H54 (cell line): ENCODE measurements around the gene VAMP8.
A peak's percentile ranks its signal among the peaks of the same experiment; 100 is the strongest.

Experiments used
- DNase-seq: peaks from one replicate; pipeline ENCODE4 v3.0.0; 2011; ENCODE audit warnings: low spot score, mixed read lengths; ENCODE audit not compliant: insufficient read length
- FAIRE-seq: peaks from 3 replicates; lab custom pipeline; 2011; peaks lifted over from hg19 to GRCh38; lab: Jason Lieb, UNC
- POLR2A ChIP-seq: IDR thresholded peaks from 2 replicates; pipeline ENCODE4 v1.6.1; 2011; ENCODE audit warnings: low read depth, mild to moderate bottlenecking, low read length

VAMP8 gene

DNA sequence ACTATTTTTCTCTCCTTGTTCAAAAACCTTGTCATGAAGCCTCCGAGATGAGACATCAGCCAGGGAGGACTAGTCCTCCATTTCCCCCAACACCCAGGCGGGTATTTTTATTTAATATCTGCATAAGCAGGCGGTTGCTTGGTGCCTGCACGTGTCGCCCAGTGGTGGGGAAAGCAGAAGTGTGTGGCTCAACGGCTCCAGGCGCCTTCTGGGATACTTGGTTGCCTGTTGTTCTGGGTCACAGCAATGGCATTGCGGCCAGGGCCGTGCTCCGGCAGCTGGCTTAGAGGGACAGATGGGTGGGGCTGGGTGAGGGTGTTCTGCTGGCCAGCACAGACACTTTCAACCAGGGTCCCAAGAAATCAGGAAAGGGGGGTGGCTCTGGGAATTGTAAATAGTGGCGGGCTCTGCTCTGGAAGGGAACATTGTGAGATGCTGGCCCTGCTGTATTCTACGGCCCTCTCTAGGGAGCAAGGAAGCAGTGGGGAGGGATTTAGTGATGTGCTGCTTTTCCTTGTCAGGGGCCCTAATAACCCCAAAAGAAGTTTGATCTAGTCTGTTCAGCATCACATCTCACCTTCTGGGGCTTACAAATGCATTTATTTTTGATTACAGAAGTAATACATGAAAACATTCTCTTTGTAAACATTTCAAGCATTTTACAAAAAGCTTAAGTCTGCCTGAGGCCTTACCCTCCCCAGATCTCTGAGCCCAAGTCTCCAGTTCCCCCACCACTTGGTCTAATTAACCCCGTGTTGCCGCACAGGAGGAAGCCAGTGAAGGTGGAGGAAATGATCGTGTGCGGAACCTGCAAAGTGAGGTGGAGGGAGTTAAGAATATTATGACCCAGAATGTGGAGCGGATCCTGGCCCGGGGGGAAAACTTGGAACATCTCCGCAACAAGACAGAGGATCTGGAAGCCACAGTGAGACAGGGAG is 1.1 kb downstream of the VAMP8 start:
- no peak for FAIRE-seq
- TF ChIP-seq POLR2A, result no peak
- no peak for DNase-seq

DNA sequence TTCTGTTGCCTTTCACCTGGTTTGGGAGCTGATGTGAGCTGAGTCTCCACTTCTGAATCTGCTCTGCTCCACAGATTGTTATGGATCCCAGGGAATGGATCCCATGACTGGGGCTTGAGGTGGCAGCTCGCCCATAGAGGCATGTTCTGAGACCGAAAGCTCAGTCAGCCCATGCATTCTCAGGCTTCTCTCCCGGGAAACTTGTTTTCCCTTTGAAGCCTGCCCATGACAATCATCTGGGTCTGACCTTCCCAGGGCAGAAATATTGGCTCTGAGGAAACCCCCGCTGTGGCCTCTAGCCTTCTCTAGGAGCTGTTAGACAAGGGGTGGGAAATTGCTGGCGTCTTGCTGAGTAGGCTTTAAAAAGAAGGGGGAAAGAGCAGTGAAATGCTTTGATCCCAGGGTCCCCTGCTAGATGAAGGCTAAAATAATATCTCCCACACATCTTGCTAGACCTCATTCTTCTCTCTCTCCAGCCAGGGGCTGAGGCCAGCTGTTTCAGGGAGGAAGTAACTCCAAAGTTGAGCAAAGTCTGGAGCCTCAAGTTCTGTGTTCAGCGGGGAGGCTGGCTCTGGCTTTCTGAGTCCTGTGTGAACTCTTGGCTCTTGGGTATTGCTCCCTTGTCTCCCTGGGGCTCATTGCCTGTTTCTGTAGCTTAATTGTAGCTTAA is 2.0 kb downstream of the VAMP8 start:
- TF ChIP-seq POLR2A, result no peak
- FAIRE-seq (no peak), DNase-seq (no peak)

DNA sequence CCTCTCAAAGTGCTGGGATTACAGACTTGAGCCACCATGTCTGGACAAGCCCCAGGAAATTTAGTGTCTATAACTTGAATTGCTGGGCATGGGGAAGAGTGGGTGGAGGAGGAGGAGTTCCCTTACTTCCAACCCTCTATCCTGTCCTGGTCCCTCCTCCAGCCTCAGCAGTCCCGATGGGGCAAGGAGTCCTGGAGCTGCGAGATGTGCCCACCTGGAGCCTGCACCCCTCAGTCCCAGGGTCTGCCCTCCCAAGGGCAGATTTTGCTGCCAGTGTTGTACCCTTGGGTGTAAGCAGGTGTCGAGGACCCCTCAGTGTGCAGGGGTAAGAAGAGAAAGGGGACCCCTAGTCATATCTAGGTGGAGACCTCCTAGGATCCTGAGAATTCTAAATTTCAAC is 2.8 kb downstream of the VAMP8 start:
- no peak for TF ChIP-seq POLR2A
- no peak for FAIRE-seq
- no peak for DNase-seq

DNA sequence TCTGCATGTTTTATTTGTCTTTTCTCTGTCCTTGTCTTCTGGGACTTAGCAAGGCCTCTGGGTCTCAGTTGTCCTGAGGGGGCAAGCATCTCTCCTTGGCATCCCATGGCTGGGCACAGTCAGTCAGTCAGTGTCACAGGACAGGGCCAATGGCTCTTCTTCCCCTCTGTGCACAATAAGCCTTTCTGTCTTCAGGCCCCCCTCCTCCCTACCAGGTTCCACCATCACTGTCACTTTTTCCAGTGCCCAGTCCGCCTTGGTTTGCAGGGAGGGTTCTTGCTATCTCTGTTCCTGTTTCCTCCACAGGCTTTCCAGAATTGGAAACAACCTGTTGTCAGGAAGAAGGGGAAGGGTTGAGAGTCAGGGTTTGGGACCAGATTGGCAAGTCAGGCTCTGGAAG is 5.1 kb downstream of the VAMP8 start:
- no peak for FAIRE-seq
- no peak for DNase-seq
- no peak for TF ChIP-seq POLR2A

DNA sequence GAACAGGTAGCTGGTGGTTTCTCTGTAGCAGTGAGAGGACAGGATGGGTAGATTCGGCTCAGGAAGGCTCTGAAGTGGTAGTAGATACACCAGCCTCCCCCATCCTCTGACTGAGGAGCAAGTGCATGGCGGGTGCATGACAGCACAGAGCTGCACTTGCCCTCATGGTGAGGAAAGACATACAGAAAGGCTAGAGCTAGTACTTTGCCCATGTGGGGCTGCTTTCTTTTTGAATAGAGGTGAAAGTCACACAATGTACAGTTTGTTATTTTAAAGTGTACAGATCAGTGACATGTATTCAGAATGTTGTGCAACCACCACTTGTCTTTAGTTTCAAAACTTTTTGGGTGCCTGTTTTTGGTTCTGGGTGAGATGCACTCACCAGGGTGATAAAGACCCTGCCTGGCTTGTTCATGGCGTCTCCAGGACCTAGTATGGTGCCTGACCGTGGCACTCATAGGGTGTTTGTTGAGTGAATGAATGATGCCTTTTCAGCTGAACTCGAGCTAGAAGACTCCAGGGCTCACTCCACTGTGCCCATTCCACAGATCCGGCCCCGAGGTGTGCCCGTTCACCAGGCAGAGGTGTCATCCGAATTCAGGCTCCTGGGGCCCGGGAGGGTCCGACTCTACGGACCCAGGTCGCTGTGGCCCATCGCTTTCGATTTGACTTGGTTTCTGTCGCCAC is 6.4 kb downstream of the VAMP8 start:
- FAIRE-seq (no peak), DNase-seq (no peak)
- no peak for TF ChIP-seq POLR2A

DNA sequence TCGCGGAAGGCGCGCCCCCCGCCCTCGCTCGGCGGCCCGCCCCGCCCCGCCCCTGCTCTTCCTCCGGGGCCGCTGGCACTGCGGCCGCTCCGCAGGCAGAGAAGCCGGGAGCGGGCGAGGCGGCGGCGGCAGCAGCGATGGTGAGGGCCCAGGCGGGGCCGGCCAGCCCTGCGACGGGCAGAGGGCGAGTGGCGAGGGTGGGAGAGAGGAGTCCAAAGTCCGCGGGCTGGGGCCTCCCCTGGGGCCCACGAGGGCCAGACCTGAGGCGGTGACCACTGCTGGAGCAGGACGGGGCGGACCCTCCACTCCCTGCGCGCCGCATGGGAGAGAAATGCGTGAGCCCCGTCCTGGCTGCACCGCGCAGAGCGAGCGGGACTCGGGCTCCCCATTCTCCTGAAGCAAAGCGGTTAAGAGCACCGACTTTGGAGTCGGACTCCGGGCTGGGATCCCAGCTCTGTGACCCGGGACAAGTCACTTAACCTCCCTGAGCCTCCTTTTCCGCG is 7.0 kb downstream of the VAMP8 start, which contains the start of gene VAMP5:
TSS of gene VAMP5 (plus strand) at position 78 of the 503 bp plus-strand sequence. CDS start at position 138, 60 bp downstream.
- no peak for FAIRE-seq
- no peak for DNase-seq
- TF ChIP-seq POLR2A, result peak; percentile 63

DNA sequence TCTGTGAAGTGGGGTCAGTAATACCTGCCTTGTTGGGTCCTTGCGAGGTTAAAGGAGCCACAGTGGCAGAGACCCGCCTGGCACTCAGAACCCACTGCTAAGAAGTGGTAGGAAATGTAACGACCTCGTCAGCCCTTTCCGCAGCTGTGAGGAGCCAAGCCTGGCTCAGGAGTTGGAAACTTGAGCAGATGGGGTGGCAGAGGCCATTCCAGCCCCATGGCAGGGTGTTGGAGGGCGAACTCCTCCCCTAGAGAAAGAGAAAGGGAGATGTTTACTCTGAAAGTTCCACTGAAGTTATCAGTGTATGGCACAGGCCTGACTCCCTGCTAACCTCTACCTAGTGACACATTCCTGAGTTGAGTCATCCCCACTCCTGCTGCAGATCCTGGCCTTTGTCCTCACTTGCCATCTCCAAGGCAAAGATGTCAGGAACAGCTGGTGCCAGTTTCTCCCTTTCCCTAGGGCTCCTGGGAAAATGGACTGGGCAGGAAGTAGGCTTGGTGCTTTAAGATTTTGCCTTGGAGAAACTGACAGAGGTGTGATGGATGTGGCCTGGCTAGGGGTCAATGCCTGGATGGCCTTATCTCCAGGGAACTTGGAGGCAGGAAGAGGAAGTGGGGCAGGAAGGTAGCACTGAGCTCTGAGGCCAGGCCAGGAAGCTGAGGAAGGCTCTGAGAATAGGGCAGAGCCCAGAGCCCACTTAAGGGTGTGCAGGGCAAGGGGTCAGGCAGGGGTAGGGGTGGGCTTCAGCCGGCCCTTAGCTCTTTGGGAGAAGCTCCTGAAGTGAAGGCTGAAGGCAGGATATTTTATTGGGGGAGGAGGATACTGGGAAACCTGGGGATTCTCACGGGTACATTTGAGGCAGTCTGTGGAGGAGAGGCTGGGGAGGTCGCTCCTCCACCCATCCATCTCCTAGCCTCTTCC is 7.7 kb downstream of the VAMP8 start:
- TF ChIP-seq POLR2A, result peak; percentile 9; the same call in 1 of the 2 replicates
- DNase-seq, result peak; percentile 83
- FAIRE-seq, result peak; percentile 69

DNA sequence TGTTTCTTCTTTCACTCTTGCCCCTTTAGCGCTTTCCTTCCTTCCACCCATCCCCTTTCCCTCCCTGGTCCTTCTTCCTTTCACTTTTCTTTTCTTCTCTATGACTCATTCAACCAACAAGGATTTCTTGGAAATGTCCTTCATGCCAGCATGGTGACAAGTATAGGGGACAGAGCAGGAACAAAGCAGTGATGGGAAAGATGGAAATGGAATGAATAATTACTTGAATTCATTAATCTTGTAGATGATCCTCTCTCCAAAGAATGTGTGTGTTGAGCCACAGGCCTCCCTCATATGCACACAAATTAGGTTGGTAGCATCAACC is 8.4 kb downstream of the VAMP8 start:
- TF ChIP-seq POLR2A, result no peak
- FAIRE-seq, result no peak
- peak; percentile 61 for DNase-seq

DNA sequence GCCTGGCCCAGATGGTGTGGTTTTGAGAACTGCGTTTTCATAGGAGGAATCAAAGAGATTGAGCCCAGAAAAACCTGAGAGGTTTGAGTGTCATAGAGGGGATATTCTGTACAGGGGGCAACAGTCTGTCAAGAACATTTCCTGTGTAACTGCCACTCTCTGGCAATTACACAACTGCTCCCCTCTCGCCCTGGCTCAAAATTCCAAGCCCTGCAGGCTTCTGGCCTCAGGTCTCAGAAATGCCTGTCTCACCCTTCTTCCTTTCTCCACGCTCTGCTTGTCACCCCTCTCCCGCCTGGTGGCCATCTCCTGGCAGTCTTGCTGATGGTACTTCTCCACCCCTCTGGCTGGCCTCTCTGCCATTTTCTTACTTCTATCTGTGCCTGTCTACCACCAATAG is 10.8 kb downstream of the VAMP8 start:
- TF ChIP-seq POLR2A, result no peak
- DNase-seq (no peak), FAIRE-seq (no peak)

DNA sequence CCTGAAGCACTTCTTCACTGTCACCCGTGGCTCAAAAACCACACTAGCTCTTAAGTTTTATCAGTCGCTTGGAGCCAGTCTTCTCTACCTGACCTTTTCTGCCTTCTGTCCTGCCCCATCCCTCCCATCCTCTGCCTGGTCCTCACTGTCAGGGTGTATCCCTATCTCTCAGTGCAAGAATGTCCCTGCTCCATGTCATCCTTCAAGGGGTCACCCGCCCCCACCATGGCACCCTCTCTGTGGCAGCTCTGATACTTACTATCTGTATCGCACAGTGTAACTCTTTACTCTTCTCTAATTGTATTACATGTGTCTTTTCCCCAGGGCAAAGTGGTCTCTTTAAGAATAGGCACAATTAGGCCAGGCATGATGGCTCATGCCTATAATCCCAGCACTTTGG is 11.3 kb downstream of the VAMP8 start:
- no peak for TF ChIP-seq POLR2A
- no peak for FAIRE-seq
- DNase-seq, result no peak

DNA sequence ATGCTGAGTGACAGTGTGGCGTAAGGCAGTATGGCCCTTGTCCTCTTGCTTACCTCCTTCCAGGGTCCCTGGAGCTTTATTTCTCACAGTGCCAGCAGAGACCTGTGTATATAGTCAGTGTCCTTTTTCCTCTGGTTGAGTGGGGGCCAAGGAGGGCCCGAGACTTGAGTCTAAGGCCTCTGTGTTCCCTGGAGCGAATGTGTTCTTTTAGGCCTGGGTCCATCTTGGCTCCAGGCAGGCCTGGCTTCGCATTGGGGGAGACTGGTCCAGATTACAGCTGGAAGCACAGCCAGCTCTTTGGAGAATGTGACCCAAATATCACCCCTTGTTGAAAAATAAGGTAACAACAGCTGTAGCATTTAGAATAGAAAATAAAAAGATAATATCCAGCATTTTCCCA is 11.8 kb downstream of the VAMP8 start:
- TF ChIP-seq POLR2A, result no peak
- DNase-seq (no peak), FAIRE-seq (no peak)

DNA sequence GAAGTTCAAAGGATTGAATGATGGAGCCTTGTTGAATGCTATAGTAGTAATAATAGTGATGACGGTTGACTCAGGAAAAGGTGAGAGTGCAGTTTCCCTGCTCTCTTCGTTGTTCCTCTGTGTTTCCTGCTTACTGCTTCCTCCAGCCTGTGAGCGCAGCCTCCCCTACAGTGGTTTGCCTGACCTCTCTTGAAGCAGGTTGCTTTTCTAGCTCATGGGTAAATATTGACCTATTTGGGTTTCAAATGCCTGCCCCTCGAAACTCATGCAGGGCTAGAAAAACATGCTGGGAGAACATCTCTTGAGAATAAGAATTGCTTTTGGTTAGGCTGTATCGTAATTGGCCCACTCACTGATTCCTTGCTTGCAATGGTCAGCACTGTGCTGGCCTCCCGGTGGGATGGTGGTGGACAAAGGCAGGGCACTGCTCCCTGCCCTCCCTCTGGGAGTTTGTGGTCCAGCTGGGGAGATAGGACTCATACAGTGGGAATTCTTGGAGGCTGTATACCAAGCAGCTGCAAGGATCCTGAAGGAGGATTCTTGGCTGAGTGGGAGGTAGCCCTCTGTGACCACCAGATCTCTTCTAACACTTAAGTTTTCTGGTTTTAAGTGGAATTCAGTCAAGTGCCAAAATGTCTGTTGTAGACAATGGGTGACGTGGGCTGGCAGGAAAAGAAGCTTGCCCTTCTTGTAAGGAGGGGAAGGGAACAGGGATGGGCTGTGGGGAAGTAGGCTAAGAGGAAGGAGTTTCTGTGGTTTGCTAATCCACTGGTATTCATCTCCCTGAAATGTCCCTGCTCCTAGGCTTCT is 12.8 kb downstream of the VAMP8 start:
- DNase-seq (peak; percentile 69), FAIRE-seq (no peak)
- no peak for TF ChIP-seq POLR2A
